HEK293T (cell line): ENCODE results near the gene RNF6.

Experiments used
- FOXA1 ChIP-seq: fragments of 450-650 bp; IDR thresholded peaks from 2 replicates; pipeline ENCODE4 v1.6.1; 2016; ENCODE audit warnings: mild to moderate bottlenecking
- FOXK2 ChIP-seq: fragments of 450-650 bp; IDR thresholded peaks from 2 replicates; pipeline ENCODE4 v1.6.1; 2016; ENCODE audit warnings: mild to moderate bottlenecking
- NFRKB ChIP-seq: fragments of 450-650 bp; IDR thresholded peaks from 2 replicates; pipeline ENCODE4 v1.6.1; 2016; ENCODE audit warnings: mild to moderate bottlenecking, moderate library complexity

GRCh38 chr13:26247608-26248007 is 25.5 kb upstream of the RNF6 start:
- TF ChIP-seq FOXA1 (no peak), NFRKB (no peak), FOXK2 (no peak)
